GM18873 (cell line): ENCODE data around the gene RYK.
A peak's percentile ranks its signal among the peaks of the same experiment; 100 is the strongest.
"Not testable (repeated sequence)": the region's sequence is repeated elsewhere in the genome, so short reads cannot be mapped to it uniquely, and the experiment has no call there.

Source experiments
- ATAC-seq: cut with Tn5 transposase; IDR thresholded peaks from one replicate; pipeline ENCODE4 v1.9.1; 2021; ENCODE audit warnings: mild to moderate bottlenecking, moderate library complexity, moderate number of reproducible peaks; ENCODE audit not compliant: unreplicated experiment, low FRiP score

RYK gene

DNA sequence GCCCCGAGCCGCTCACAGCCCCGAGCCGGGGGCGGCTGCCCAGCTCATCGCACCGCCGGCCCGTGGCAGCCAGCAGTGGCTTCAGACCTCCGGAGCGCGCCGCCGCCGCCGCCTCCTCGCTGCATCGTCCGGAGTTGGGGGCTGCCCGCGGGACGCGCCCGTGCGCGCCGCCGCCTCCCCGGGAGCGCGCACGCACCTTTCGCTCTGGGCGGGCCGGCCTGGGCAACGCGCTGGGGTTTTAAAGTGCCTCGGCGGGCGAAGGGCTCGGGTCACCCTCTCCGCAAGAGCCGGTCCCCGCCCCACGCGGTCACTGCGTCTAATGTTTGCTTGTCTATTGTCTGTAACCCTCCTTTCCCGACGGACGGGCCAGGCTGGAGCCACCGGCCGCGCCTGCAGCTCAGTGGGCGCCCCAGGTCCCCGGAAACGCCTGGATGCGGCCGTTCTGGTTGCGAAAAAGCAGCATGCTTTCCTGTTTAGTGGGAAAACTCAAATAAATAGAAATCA, at the start of gene RYK:
RYK (minus strand) TSS at position 143 of the 504 bp plus-strand sequence. CDS start 205 bp downstream, outside the sequence.
- ATAC-seq, result peak; percentile 70

- no peak for ATAC-seq
These were observed 49.2 kb upstream of the RYK start for GRCh38 chr3:134299888-134300206.

DNA sequence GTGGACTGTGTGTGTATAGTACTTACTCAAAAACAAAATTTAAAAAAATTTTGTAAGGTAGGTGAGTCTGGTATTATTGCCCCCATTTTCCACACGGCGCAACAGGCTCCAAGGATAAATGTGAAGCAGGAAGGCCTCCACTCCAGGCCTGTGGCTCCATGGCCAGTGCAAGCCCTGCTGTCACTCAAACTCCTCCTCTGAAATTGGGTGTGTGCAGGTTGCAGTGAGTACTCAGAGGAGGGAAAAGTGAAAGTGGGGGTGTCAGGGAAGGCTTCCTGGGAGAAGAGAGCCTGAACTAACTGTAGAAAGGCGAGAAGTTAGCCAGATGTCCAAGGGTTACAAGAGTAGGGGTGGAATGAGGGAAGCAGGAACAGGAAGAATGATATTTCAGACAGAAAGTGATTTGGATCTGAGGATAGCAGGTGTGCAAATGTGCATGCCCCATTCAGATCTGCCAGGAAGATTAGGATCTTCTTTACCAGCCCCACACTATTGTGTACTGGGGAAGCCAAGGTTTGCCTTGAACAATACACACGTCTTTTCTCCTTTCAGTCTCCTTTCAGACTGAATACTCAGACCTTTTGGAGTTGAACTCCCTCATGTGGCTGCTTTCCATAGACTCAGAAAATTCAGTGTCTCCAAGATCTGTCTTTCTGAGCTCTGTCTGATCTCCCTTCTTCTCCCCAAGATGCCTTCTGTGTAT, 48.7 kb upstream of the RYK start:
- ATAC-seq, result no peak

DNA sequence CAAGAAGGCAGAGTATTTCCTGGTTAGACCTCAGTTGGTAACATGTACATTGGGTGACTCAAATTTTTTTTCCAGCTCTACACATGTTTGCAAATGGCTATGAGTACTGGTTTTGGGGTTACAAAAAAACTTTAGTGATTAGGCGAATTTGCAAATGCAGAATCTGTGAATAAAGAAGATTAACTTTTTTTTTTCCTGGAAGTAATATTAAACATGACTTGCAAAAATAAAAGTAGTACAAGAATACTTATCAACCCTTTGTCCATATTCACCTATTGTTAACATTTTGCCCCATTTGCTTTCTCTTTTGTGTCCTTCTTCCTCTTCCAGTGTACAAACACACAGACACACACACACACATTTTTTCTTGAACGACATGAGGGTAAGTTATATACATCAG, 47.6 kb upstream of the RYK start:
- ATAC-seq, result no peak

- ATAC-seq, result no peak
These were observed 46.0 kb upstream of the RYK start for GRCh38 chr3:134296616-134297015.

GRCh38 chr3:134295930-134296329, 45.3 kb upstream of the RYK start:
- no peak for ATAC-seq

DNA sequence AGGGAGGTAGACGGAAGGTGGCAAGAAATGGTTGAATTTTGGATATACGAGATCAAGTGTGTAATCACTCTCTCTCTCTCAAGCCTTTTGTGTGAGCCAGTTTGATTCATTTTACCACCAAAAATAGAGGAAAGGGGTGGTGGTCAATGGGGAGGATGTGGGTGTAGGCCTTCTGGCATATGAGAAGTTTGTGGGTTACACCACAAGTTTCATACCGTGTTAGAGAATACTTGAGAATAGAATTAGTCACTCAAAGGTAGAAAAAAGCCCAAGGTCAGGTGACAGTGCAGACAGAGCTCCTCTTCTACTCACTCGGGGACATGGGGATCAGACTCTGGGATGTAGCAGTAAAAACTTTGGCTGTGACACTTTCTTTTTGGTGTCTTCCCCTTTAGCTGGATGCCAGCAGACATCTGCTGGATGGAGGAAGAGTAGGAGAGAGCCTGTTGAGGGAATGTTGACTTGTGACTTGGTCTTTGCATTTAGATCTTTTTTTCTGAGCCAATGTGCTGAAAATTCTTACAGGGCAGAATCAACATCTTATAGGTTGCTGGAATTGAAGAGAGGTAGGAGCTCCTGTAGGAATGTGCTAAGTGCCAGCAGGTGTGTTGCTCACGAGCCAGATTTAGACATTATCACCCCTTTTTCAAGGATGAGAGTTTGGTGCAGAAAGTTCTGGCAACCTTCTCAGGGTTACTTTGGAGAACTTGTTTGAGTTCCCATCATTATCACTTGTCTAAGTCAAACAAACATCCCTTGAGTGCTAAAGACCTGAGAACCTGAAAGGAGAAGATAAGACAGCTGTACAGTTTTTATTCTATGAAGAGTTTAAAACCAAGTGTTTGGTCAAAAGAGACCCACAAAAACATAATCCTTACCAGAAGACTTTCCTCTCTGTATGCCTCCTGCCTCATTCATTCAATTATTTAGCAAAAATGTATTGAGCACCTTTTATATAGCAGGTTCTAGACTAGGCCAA, 43.9 kb upstream of the RYK start:
- ATAC-seq, result peak; percentile 99

DNA sequence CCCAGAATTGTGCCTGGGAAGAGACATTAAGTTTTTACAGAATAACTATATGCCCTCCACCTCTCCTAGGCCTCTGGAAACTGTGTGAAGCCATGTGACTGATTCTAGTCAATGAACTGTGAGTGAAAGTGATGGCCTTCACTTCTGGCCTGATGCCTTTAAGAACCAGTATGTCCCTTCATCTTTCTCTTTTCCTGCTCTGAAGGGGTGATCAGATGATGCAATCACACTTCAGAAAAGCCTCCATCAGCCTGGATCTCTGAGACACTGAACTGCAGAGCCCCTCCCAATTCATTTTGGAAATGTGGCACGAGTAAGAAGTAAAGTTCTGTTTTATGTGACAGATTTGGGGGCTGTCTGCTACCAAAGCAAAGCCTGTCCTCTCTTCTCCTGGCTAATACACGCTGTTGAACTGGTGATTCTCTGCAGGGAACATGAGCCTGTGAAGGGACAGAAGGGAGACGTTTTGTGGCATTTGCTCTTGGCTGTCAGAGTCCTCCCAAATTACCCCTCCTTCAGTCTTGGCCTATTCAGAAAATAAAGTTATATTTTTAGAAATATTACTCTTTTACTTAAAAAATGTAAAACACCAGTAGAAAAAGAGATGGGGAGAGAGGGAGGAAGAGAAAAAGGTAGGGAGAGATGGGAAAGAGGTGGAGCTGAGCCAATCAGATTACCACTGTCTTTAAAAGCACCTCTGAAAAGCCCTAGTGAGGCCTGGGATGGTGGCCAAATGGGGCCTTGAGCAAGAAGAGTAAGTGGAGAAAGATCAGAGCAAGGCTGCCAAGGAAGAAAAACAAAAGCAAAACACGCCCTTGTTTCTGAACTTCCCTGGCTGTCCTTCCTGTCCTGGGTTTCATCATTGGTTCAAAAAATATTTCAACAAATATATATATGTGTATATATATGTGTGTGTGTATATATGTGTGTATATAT, 40.9 kb upstream of the RYK start:
- no peak for ATAC-seq

DNA sequence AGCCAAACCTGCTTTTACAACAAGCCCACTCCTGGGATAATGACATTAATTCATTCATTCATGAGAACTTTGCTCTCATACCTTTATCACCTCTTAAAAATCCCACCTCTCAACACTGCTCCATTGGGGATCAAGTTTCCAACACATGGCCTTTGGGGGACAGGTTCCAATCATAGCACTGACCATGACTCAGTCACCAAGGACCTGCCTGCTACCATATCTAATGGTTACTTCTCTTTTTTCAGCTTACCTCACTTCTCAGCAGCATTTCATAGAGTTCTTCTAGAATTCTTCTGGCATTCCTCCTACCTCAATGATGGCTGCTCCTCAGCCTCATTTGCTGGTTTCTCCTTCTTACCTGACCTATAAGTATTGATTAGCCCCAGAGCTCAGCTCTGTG, 36.9 kb upstream of the RYK start:
- no peak for ATAC-seq

DNA sequence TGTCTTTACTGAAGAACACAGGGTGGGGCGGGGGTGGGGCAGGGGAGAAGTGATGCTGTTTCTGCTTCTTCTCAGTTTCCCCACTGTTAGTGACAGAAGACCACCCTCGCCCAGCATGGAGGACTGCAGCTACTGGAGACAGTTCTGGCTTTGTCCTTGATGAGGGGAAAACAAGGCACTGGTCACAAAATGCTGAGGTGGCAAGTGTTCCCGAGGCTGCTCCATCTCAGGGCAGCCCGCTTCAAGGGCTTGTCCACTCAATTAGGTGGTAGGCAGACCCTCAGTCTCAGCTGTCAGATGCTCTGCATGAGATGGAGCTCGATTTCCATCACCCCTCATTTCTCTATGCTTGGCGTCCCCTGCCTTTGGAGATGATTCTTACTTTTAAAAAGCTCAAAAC, 33.8 kb upstream of the RYK start:
- no peak for ATAC-seq

DNA sequence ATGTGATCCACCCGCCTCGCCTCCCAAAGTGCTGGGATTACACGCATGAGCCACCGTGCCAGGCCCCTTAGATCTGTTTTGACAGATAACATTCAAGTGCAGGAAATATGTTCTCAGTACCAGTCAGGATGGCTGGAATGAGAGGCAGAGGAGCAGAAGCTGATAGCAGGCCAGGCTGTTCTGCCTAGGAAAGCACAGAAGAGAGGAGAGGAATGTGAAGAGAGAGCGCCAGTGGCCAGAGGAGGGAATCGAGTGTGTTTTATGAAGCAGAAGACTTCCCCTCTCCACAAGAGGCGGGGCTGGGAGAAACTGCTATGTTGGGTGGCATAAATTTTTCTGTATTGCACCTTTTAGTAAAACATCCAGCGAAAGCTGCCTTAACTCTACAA, 32.0 kb upstream of the RYK start:
- ATAC-seq, result no peak

- no peak for ATAC-seq
These were observed 31.4 kb upstream of the RYK start for GRCh38 chr3:134281912-134282658.

DNA sequence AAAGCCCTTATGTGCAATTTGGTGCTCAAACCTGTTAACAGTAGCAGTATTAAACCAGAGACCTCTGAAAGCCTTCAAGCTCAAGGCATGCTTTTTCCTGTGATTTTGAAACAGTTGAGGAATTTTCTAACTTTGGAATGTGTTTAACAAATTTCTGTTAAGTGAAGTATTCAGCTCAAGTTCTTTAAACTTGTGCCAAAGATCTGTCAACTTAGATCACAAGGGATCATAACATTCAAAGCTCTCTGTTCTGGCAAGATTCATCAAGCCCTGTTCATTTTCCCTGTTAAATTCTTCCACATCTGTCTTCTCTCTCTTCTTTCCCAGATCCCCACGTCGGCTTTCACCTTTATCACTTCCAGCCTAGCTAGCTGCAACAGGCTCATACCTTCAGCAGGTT, 28.8 kb upstream of the RYK start:
- no peak for ATAC-seq

- ATAC-seq, result no peak
These were observed 26.5 kb upstream of the RYK start for GRCh38 chr3:134277066-134277660.

GRCh38 chr3:134276086-134276485, 25.4 kb upstream of the RYK start:
- ATAC-seq, result no peak

GRCh38 chr3:134275110-134275509, 24.5 kb upstream of the RYK start:
- not testable (repeated sequence) for ATAC-seq

DNA sequence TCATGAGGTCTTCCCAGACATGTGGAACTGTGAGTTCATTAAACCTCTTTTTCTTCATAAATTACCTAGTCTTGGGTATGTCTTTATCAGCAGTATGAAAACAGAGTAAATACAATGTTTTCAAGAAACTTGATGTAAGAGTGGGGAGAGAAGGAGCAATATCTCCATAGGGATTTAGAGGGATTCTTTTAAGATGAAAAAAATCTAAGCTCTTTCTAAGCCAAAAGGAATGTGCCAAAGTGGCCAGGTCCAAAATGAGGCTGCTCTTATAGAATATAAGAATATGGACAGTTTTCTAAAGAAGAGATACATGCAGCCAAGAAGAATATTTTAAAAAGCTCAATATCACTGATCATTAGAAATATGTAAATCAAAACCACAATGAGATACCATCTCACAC, 23.9 kb upstream of the RYK start:
- ATAC-seq, result no peak

DNA sequence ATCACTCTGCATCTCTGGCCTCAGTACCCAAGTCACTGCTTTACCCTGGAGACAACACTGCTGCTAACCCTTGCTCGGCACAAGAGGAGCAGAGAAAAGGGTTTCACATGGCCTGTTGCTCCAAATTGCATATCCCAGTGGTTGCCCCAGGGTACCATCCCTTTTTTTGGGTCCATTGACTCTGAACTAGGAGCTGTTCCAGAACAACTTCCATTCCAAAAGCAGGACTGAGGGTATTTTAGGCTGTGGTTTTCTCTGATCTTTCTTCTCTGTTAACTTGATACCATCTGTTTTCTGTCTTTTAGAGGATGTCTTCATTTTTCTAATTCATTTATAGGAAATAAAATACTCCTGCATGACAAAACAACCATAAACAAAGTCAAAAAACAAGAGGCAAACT, 17.3 kb upstream of the RYK start:
- no peak for ATAC-seq

GRCh38 chr3:134260987-134261386, 10.3 kb upstream of the RYK start:
- no peak for ATAC-seq
